SU-DHL-6 (cell line): ENCODE results near the gene CCN6.

Experiments used
- H2AFZ ChIP-seq: fragments of 200-600 bp; sonication (generic); 2 replicates; pipeline ENCODE4 v1.6.1; 2014; ENCODE audit warnings: low read depth, mild to moderate bottlenecking, moderate library complexity, mixed read lengths, antibody characterized with exemption, low read length; ENCODE audit not compliant: severe bottlenecking
- H3F3A ChIP-seq: fragments of 200-600 bp; shearing (Covaris generic); 2 replicates; pipeline ENCODE4 v1.6.0; 2016; ENCODE audit warnings: antibody characterized with exemption, mild to moderate bottlenecking; ENCODE audit not compliant: insufficient read depth
- H3K27ac ChIP-seq: fragments of 200-600 bp; sonication (generic); 2 replicates; pipeline ENCODE4 v1.5.1; 2016; ENCODE audit warnings: low read depth, mild to moderate bottlenecking, low read length, moderate library complexity, mixed read lengths
- H3K27me3 ChIP-seq: fragments of 200-600 bp; sonication (generic), shearing (Covaris generic); 2 replicates; pipeline ENCODE4 v1.6.0; 2014; ENCODE audit warnings: mild to moderate bottlenecking, low read length
- H3K36me3 ChIP-seq: fragments of 200-600 bp; sonication (generic); 2 replicates; pipeline ENCODE4 v1.6.1; 2014; ENCODE audit warnings: mild to moderate bottlenecking, low read length, mixed read lengths
- H3K4me2 ChIP-seq: fragments of 300-600, 200-600 bp; shearing (Covaris generic), sonication (generic); 2 replicates; pipeline ENCODE4 v1.6.0; 2014; ENCODE audit warnings: low read length, low read depth, mild to moderate bottlenecking; ENCODE audit not compliant: poor library complexity, severe bottlenecking
- H3K4me3 ChIP-seq: fragments of 200-600 bp; sonication (generic); 2 replicates; pipeline ENCODE4 v1.5.1; 2014; ENCODE audit warnings: antibody characterized with exemption, low read length, mild to moderate bottlenecking, mixed read lengths; ENCODE audit not compliant: insufficient read depth, poor library complexity, severe bottlenecking
- H3K79me2 ChIP-seq: fragments of 200-600 bp; sonication (generic); 2 replicates; pipeline ENCODE4 v1.6.1; 2014; ENCODE audit warnings: mild to moderate bottlenecking, low read length, moderate library complexity; ENCODE audit not compliant: insufficient read depth
- H3K9ac ChIP-seq: fragments of 200-600 bp; sonication (generic); 2 replicates; pipeline ENCODE4 v1.7.0; 2014; ENCODE audit warnings: mild to moderate bottlenecking, low read length
- H3K9me2 ChIP-seq: fragments of 200-600 bp; sonication (generic); replicated peaks from 2 replicates; pipeline ENCODE4 v1.6.1; 2014; ENCODE audit warnings: low read length; ENCODE audit not compliant: insufficient read depth
- H3K9me3 ChIP-seq: fragments of 200-600 bp; sonication (generic); 2 replicates; pipeline ENCODE4 v1.6.1; 2014; ENCODE audit warnings: low read length, mixed read lengths; ENCODE audit not compliant: insufficient read depth
- H4K20me1 ChIP-seq: fragments of 200-600 bp; sonication (generic); 2 replicates; pipeline ENCODE4 v1.6.1; 2014; ENCODE audit warnings: low read depth, mild to moderate bottlenecking, antibody characterized with exemption, low read length, moderate library complexity, mixed read lengths
- CTCF ChIP-seq: fragments of 200-600 bp; sonication (generic); IDR thresholded peaks from one replicate; pipeline ENCODE4 v1.5.1; 2017; ENCODE audit warnings: antibody characterized with exemption, mild to moderate bottlenecking, low read length, moderate library complexity; ENCODE audit not compliant: insufficient read depth, poor library complexity, severe bottlenecking
- EZH2phosphoT487 ChIP-seq: fragments of 200-600 bp; sonication (generic), shearing (Covaris generic); conservative IDR thresholded peaks from 2 replicates; pipeline ENCODE4 v1.6.1; 2018; ENCODE audit warnings: mild to moderate bottlenecking, antibody characterized with exemption, low read length, moderate library complexity, mixed read lengths

Gene CCN6

GRCh38 chr6:112007254-112007653, 46.6 kb upstream of the CCN6 start:
- Histone ChIP-seq H3K9me2 (no peaks in the 10 kb centered on the region), H3K36me3 (no peaks in the 10 kb centered on the region), H3K4me3 (no peak overlapping the region), H3K27ac (no peak overlapping the region), H3K4me2 (no peak overlapping the region), H3K9me3 (no peaks in the 10 kb centered on the region), H2AFZ (no peak overlapping the region), H3K79me2 (no peaks in the 10 kb centered on the region), H3K9ac (no peak overlapping the region), H4K20me1 (no peaks in the 10 kb centered on the region), H3F3A (no peaks in the 10 kb centered on the region), H3K27me3 (no peaks in the 10 kb centered on the region)
- TF ChIP-seq CTCF (no peak), EZH2phosphoT487 (no peak)

GRCh38 chr6:112007805-112008204, 46.1 kb upstream of the CCN6 start:
- TF ChIP-seq EZH2phosphoT487: no peak
- no peak for TF ChIP-seq CTCF
- H3K79me2 ChIP-seq: no peaks in the 10 kb centered on the region
- no peak overlapping the region for H3K9ac ChIP-seq
- H3K4me2 ChIP-seq: no peak overlapping the region
- H3K9me2 ChIP-seq: no peaks in the 10 kb centered on the region
- no peaks in the 10 kb centered on the region for H4K20me1 ChIP-seq
- H3K4me3 ChIP-seq: no peak overlapping the region
- no peak overlapping the region for H3K27ac ChIP-seq
- no peaks in the 10 kb centered on the region for H3K9me3 ChIP-seq
- H3K27me3 ChIP-seq: no peaks in the 10 kb centered on the region
- H3K36me3 ChIP-seq: no peaks in the 10 kb centered on the region
- no peaks in the 10 kb centered on the region for H3F3A ChIP-seq
- H2AFZ ChIP-seq: no peak overlapping the region

GRCh38 chr6:112008482-112008881, 45.4 kb upstream of the CCN6 start:
- H3K79me2 ChIP-seq: no peaks in the 10 kb centered on the region
- no peaks in the 10 kb centered on the region for H3K9me3 ChIP-seq
- no peaks in the 10 kb centered on the region for H3K27me3 ChIP-seq
- TF ChIP-seq EZH2phosphoT487 (no peak), CTCF (no peak)
- no peak overlapping the region for H3K9ac ChIP-seq
- H2AFZ ChIP-seq: no peak overlapping the region
- H3K9me2 ChIP-seq: no peaks in the 10 kb centered on the region
- H4K20me1 ChIP-seq: no peaks in the 10 kb centered on the region
- H3K4me2 ChIP-seq: no peak overlapping the region
- no peaks in the 10 kb centered on the region for H3F3A ChIP-seq
- no peak overlapping the region for H3K27ac ChIP-seq
- no peak overlapping the region for H3K4me3 ChIP-seq
- H3K36me3 ChIP-seq: no peaks in the 10 kb centered on the region
